ENCODE data around the gene ARMCX6.
"Not testable (repeated sequence)": the region's sequence is repeated elsewhere in the genome, so short reads cannot be mapped to it uniquely, and the experiment has no call there.

Gene ARMCX6

DNA sequence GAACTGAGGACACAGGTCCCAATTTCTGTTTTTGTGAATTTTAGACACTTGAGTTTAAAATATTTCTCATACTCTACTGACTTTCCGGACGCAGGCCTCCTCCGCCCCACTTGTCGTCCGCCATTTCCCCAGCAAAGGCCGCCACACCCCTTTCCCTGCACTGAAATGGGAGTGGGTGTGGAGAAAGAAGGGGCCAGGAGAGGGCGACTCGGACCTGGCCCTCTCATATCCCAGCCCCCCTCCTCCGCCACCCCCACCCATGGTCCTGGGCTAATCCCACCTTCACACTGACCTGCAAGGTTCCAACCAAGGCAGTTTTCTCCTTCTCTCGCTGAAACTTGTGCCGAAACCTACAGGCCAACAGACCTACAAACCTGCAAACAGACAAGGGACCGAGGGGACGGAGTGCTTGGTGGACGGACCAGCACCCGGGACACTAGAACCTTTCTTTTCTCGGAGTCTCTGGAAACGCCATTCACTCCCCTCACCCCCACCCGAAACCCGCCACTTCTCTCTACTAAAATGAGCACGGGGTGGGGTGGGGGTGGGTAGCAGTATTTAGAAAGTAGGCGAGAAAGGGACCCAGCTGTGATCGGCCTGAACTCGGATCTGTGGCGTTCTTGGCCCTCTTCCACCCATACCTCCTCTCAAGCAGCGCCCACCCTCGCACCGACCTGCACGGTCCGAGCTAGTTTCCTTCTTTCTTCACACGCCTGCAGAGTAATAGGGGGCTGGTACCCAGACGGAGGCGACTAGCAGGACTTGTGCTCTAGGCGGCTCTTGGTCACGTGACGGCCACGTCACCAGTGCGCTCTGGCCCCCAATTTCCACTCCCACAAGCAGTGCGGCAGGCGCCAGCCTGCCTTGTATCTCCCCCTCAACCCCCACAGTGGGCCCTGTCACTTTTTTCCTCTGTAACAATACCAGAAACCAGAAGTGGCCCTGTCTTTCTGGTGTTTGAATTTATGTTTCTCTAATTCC lies at the start of gene ARMCX6:
Gene ARMCX6, minus strand, starts transcription at position 790 of the 981 bp plus-strand sequence. CDS start 1,380 bp downstream, outside the sequence.
- no peak for TF ChIP-seq ZNF274 (IDR thresholded peaks at IDR 0.05; ENCODE audit: low read depth, low read length)

DNA sequence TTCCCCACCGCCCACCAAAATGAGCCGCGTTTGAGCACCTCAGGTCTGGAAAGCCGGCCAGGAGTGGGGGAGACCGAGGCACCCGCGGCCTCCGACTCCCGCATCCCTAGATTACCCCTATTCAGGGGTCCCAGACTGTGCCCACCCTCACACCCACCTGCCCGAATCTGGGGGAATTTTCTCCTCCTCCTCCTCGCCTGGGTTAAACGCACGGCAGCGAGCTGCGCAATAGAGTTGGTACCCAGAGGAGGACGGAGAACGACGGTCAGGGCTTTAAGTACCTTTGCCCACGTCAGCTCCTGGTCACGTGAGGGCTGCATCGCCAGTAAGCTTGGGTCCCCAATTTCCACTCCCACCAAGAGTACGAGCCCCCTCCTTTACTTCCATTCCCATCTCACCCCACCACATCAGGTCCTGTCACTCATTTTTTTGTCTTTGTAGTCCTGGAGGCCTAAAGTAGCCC lies 41.8 kb upstream of the ARMCX6 start, which contains the start of gene ARMCX2:
Gene ARMCX2, minus strand, starts transcription at position 250 of the 463 bp plus-strand sequence. CDS start 2,262 bp downstream, outside the sequence.
- peak within 1 kb of the TSS; percentile 54 for H3K4me3 ChIP-seq (ENCODE audit: low read length)
- no peak for TF ChIP-seq ZNF274 (IDR thresholded peaks at IDR 0.05; ENCODE audit: low read depth, low read length)

More for the DNA sequence above, at the start of gene ARMCX6:
- H3K4me3 ChIP-seq (ENCODE audit: low read length), result peak within 1 kb of the TSS; percentile 77

DNA sequence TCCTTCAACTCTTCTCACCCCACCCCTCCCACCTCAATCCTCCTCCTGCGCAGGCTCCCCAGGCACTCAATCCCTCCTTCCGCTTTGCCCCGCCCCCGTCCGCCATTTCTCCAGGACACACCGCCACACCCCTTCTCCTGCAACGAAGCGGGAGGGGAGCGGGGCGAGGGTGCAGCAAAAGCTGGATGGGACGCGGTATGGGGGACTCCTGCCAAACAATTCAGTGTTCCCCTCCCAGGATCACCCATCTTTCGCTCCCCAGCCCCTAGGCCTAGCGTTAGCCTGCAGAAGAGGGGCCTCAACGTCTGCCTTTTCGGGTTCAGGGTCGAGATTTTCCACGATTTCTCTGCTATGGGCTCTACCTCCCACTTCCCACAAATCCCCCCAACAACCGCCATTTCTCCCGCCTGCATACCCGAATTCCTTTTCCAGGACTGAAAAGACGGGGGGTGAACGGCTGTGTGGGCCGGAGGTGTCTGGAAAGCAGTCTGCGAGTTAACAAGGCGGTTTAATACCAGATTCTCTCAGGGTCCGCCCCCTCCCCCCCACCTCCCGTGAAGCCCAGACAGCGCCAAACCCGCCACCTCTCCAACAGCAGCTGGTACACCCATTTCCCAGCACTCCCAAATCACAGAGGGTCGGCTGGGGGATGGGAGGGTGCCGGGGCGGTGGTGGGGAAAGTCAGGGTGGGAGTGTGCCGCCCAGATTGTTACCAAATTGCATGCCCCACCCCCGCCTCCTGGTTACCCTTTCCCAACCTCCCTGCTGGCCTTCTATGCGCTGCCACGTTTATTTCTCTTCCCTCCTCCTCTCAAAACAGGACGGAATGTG lies 41.1 kb upstream of the ARMCX6 start:
- H3K4me3 ChIP-seq (ENCODE audit: low read length), result peak overlapping the region; percentile 54
- no peak for TF ChIP-seq ZNF274 (IDR thresholded peaks at IDR 0.05; ENCODE audit: low read depth, low read length)

DNA sequence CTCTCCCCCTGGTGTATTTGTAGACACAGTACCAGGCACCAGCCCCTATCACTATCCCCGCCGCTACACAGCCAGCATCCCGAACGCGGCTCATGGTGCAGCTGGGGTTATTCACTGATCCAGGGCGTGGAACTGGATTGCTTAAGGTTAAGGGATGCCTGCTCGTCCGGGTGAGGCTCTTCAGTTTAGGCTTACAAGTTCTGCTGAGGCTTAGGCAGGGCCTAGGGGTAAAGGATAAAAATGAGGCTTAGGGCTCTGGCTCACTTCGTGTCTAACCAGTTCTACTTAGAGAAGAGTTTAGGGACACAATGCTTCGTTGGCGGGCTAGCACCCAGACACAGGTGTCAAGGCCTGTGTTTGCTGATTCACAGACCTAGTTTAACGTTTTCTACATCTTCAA lies 39.7 kb upstream of the ARMCX6 start:
- H3K4me3 ChIP-seq (ENCODE audit: low read length), result no peak overlapping the region
- TF ChIP-seq ZNF274 (IDR thresholded peaks at IDR 0.05; ENCODE audit: low read depth, low read length), result no peak

DNA sequence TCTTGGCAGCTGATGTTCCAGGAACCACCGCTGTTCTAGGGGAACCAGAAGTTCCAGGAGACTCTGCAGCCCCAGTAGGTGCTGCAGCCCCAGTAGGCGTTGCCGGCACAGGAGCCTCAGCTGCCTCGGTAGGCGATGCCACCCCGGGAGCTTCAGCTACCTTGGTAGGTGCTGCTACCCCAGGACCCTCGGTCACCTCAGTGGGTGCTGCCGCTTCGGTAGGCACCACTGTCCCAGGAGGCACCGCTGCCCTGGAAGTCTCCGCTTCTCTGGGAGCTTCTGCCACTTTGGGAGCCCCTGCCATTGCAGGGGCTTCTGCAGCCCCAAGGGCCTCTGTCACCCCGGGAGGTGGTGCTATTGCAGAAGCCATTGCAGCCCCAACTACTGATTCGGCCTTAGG lies 39.0 kb upstream of the ARMCX6 start:
- H3K4me3 ChIP-seq (ENCODE audit: low read length), result no peak overlapping the region
- no peak for TF ChIP-seq ZNF274 (IDR thresholded peaks at IDR 0.05; ENCODE audit: low read depth, low read length)

DNA sequence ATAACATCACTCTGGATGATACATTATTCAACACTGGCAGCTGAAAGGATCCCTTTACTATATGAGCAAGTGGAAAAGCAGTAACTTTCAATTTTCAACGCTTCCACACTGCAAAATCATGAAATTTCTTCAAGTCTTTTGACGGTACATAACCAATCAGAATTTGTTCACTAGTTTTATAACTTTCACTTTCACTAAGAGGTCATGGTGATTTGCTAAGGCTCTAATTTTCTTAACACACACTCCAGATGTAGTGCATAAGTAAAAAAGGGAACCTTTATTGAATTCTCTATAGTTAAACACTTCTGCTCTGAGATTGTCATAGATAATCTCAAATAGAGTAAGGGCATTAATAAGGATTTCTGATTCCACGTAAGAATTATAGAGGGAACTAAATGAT lies 37.7 kb upstream of the ARMCX6 start:
- H3K4me3 ChIP-seq (ENCODE audit: low read length), result no peak overlapping the region
- TF ChIP-seq ZNF274 (IDR thresholded peaks at IDR 0.05; ENCODE audit: low read depth, low read length), result no peak

DNA sequence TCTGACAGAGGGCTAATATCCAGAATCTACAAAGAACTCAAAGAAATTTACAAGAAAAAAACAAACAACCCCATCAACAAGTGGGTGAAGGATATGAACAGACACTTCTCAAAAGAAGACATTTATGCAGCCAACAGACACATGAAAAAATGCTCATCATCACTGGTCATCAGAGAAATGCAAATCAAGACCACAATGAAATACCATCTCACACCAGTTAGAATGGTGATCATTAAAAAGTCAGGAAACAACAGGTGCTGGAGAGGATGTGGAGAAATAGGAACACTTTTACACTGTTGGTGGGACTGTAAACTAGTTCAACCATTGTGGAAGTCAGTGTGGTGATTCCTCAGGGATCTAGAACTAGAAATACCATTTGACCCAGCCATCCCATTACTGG lies 29.9 kb upstream of the ARMCX6 start:
- H3K4me3 ChIP-seq (ENCODE audit: low read length), result not testable (repeated sequence)

DNA sequence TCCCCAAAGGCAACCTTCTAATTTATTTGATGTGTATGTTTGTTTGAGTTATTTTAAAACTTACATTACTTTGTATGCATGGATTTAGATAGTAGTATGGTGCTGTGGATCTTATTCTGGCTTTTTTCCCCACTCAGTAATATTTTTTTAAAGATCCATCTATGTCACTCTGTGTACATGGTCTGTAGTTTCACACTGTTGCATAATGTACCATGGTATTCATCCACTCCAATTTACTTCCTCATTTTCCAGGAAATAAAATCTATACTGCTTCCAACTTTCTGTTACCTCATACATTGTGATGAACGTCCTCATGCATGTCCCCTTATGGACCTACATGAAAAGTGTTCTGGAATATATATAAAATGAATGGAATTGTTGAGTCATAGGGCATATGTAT lies 24.3 kb upstream of the ARMCX6 start:
- H3K4me3 ChIP-seq (ENCODE audit: low read length), result no peak overlapping the region
- TF ChIP-seq ZNF274 (IDR thresholded peaks at IDR 0.05; ENCODE audit: low read depth, low read length), result no peak

DNA sequence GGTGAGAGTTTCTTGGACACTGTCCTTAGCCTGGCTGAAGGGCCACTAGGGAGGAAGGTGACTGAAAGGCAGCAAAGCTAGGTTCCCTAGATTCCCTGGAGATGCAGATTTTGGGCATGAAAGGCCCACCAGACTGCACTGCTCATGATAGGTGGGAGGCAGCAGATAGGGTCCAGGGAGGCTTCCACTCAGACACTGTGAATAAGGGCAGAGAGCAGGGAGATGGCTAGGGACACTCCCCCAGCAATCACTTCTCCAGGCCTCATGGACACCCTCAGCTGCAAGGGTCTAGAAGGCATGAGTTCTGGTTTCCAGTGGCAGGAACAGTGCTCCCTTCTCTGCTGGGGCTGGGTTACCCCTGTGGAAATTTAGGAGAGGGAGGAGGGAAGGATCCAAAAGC lies 21.8 kb upstream of the ARMCX6 start:
- no peak overlapping the region for H3K4me3 ChIP-seq (ENCODE audit: low read length)
- TF ChIP-seq ZNF274 (IDR thresholded peaks at IDR 0.05; ENCODE audit: low read depth, low read length), result no peak

DNA sequence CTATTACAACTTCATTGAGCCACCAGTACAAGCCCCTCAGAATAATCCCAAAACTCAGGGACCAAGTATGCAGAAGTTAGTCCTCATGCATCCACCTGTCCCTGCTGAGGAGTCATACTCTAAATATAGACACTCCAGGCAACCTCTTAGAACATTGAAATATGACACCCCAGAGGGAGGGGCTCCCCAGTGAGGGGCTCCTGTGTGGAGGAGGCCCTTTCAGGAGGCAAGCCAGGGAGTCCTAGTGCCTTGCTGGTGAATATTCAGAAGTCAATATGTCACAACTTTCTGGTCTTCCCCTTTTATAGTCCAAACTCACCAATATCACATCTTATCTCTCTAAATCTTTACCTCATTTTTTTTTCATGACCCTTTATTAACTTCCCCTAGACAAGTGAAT lies 1.6 kb upstream of the ARMCX6 start:
- H3K4me3 ChIP-seq (ENCODE audit: low read length), result no peak overlapping the region
- TF ChIP-seq ZNF274 (IDR thresholded peaks at IDR 0.05; ENCODE audit: low read depth, low read length), result no peak

DNA sequence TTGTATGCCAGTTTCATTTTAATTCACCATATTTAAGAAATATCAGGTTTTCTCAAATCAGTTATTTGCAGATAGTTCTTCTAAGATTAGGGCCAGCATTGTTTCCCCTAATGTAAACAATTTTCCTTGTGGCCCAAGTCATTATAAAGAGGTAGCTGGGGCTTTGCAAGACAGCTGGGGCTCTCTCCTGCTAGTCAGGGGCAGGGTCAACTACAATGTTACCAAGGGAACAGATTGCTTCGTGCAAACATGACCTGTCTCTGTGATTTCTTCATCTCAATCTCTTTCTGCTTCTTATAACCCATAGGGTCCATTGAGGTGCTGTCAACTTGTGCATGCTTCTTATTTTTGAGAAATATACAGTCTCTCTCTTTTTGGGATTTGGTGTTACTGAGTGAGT lies 12.1 kb downstream of the ARMCX6 start:
- H3K4me3 ChIP-seq (ENCODE audit: low read length), result no peak overlapping the region
- no peak for TF ChIP-seq ZNF274 (IDR thresholded peaks at IDR 0.05; ENCODE audit: low read depth, low read length)

DNA sequence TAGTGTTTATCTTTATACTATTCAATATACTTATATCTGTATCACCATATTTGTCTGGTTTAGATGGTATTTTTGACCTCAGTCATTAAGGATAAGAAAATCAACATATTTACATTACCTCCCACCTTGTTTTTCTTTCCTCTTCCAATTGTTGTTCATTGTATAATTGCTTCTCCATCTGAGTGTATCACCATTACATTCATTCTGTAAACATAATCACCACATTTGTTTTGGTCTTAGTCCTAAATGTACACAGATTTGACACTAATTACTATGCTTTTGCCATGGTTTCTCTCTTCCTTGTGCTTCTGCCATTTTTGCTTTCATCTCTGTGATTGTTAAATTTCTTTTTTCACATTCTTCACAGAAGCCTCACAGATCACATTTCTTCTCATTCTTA lies 12.7 kb downstream of the ARMCX6 start:
- TF ChIP-seq ZNF274 (IDR thresholded peaks at IDR 0.05; ENCODE audit: low read depth, low read length), result no peak
- no peak overlapping the region for H3K4me3 ChIP-seq (ENCODE audit: low read length)

DNA sequence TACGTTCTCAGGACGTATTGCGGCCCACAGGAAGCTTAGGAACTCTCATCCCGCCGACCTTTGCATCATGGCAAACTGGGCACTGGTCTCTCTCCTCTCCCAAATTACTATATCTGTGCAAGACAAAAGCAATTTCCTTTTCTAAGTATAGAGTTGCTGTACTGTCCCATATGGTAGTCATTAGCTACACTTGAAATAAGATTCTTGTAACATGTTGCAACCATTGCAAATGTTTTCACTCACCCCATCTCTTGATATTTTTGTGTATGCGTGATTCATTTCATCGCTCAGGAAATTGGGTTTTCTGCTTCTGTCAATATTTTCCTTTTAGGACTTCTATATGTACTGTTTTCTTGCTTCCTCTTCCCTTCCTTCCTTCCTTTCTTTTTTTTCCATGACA lies 15.7 kb downstream of the ARMCX6 start:
- TF ChIP-seq ZNF274 (IDR thresholded peaks at IDR 0.05; ENCODE audit: low read depth, low read length), result no peak
- no peak overlapping the region for H3K4me3 ChIP-seq (ENCODE audit: low read length)

DNA sequence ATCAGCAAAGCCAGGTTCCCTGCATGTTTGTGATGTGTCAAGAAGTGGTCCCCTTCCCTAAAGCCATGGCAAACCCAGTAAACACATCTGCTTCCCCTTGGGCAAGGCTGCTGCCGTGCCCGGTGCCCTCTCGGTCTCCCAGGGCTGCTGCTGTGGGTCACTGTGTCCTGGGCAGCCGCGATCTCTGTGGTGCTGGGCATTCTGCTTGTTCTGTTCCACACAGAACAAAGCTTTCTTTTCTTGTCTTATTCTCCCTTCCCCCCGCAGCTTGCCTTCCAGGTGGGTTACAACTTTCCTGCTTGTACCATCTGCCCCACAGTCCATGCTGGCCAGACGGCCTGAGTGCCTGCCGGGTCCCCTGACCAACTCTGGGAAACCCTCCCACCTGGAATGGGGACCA lies 18.2 kb downstream of the ARMCX6 start:
- not testable (repeated sequence) for H3K4me3 ChIP-seq (ENCODE audit: low read length)

All from GM08714 (cell line).